ENCODE results near the gene LHPP. TPM values are rescaled to one million over a fixed set of nuclear protein-coding genes. Genes with fewer than 3 reads are reported as not detected.

The LHPP gene
- total RNA-seq, 1 donor from 2014 or later: 15.2 TPM

DNA sequence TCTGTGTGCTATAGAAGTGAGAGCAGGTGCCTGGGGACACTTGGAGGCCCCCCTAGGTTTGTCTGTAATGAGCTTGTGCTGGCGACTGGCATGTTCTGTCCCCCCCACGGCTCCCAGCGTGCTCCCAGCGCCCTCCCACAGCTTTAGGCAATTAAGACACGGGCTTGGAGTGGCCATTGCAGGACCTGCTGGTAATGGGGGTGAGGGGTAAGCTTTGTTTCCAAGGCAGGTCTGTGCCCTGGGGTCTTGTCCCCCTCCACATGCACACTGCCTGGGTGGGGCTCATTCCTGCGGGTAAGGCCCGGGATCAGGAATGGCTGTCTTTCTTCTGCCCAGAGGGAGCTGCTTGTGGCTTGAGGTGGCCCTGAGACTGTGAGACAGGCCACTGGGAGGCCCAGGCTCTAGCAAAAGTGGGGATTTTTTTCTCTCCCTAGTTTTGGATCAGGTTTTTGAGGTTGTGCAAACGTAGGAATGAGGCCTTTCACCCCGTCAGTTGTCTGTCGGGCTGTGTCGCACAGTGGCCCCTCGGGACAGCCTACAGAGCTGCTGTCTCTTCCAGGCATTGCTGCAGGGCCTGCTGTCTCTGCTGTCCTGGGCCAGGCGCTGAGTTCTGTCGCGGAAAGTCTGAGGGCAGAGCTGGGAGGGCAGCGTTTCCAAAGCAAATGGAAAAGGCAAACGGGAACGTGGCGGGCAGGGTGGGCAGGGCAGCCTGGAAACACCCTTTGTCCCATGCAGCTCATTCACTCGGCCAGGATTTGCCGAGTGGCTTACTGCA lies 107.4 kb downstream of the LHPP start:
- H3K36me3 Mint-ChIP-seq (ENCODE audit: insufficient read depth): no peaks in the 10 kb centered on the region
- no peak overlapping the region for H3K27ac Mint-ChIP-seq
- DNase-seq (ENCODE audit: low spot score, unreplicated experiment): no peak

DNA sequence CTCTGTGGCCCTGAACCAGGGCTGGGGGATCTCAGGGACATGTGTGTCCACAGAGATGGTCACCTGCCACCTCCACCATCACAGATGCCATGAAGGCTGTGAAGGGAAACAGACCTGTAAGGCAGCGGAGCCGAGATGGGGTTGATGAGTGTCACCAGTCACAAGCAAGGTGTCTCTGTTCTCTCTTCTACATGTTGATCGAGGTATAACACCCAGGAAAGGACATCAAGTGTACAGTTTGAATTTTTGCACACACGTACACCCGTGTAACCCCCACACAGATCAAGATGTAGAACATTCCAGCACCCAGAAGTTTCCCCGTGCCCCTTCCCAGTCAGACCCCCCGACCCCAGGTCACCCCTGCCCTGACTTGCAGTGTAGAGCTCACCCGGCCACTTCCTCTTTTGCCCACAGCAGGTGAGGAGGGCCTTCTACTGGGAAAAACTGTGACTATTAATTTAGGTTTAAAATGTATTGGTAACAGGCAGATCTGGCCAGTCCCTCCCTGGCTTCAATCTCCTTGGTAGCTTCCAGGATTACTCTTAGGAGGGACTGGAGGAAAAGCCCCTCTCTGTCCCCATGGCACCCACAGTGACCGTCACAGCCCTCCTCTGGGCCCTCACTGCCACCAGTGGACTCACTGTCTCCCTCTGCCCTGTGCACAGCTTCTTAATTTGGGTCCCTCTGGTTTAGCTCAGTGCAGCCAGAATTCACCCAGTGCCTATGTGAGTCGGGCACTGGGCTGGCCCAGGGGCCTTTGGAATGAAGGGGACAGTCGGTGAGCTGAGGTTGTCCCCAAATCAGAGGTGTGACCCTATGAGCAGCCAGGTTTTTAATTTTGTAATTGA lies 108.2 kb downstream of the LHPP start:
- TF ChIP-seq, protein P1, sequence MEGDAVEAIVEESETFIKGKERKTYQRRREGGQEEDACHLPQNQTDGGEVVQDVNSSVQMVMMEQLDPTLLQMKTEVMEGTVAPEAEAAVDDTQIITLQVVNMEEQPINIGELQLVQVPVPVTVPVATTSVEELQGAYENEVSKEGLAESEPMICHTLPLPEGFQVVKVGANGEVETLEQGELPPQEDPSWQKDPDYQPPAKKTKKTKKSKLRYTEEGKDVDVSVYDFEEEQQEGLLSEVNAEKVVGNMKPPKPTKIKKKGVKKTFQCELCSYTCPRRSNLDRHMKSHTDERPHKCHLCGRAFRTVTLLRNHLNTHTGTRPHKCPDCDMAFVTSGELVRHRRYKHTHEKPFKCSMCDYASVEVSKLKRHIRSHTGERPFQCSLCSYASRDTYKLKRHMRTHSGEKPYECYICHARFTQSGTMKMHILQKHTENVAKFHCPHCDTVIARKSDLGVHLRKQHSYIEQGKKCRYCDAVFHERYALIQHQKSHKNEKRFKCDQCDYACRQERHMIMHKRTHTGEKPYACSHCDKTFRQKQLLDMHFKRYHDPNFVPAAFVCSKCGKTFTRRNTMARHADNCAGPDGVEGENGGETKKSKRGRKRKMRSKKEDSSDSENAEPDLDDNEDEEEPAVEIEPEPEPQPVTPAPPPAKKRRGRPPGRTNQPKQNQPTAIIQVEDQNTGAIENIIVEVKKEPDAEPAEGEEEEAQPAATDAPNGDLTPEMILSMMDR (IDR thresholded peaks at IDR 0.05; ENCODE audit: unreplicated experiment): no peak
- no peaks in the 10 kb centered on the region for H3K36me3 Mint-ChIP-seq (ENCODE audit: insufficient read depth)
- H3K4me3 Mint-ChIP-seq (ENCODE audit: low read depth): no peak overlapping the region
- H3K9me3 Mint-ChIP-seq (ENCODE audit: low read depth): no peaks in the 10 kb centered on the region
- H3K4me1 Mint-ChIP-seq (ENCODE audit: low read depth): peaks cover 6% of the 10 kb centered on the region
- H3K27me3 Mint-ChIP-seq: peaks cover 1% of the 10 kb centered on the region
- no peak for DNase-seq (ENCODE audit: low spot score, unreplicated experiment)
- no peak overlapping the region for H3K27ac Mint-ChIP-seq

More for the DNA sequence above, 107.4 kb downstream of the LHPP start:
- no peaks in the 10 kb centered on the region for H3K9me3 Mint-ChIP-seq (ENCODE audit: low read depth)
- H3K4me1 Mint-ChIP-seq (ENCODE audit: low read depth): peaks cover 8% of the 10 kb centered on the region
- TF ChIP-seq, protein P1 (IDR thresholded peaks at IDR 0.05; ENCODE audit: unreplicated experiment): no peak
- H3K4me3 Mint-ChIP-seq (ENCODE audit: low read depth): no peak overlapping the region
- peaks cover 4% of the 10 kb centered on the region for H3K27me3 Mint-ChIP-seq

DNA sequence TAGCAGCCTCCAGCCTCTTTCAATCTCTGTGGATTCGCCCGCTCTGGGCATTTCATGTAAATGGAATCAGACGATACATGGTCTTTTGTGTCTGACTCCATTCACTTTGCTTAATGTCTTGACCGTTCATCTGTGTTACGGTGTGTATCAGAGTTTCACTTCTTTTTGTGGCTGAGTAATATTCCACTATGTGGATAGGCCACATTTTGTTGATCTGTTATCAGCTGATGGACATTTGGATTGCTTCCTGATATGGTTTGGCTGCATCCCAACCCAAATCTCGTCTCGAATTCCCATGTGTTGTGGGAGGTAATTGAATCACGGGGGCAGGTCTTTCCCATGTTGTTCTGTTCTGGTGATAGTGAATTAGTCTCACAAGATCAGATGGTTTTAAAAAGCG lies 109.0 kb downstream of the LHPP start:
- H3K4me1 Mint-ChIP-seq (ENCODE audit: low read depth): no peaks in the 10 kb centered on the region
- DNase-seq (ENCODE audit: low spot score, unreplicated experiment): no peak
- TF ChIP-seq, protein P1 (IDR thresholded peaks at IDR 0.05; ENCODE audit: unreplicated experiment): no peak
- no peak overlapping the region for H3K4me3 Mint-ChIP-seq (ENCODE audit: low read depth)
- H3K9me3 Mint-ChIP-seq (ENCODE audit: low read depth): no peaks in the 10 kb centered on the region
- no peak overlapping the region for H3K27ac Mint-ChIP-seq
- H3K36me3 Mint-ChIP-seq (ENCODE audit: insufficient read depth): no peaks in the 10 kb centered on the region
- no peaks in the 10 kb centered on the region for H3K27me3 Mint-ChIP-seq

DNA sequence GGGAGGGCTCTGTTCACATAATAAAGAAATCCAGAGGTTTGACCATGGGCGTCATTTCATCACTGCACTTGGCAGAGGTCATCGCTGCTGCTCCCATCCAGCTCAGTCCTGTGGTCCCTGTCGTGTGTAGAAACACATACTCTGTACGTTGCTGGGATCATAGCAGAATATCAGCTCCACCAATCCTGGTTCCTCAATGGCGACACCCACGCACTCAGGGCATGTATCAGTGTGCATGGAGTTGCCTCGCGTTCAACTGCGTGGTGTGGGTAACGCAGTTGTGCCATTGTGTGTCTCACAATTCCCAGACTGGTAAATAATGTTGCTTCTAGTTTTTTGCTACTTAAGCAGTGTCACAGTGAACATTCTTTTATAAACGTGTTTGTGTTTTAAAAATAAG lies 111.1 kb downstream of the LHPP start:
- Mint-ChIP-seq H3K9me3 (ENCODE audit: low read depth) (no peaks in the 10 kb centered on the region), H3K27me3 (no peaks in the 10 kb centered on the region), H3K4me3 (ENCODE audit: low read depth) (no peak overlapping the region), H3K4me1 (ENCODE audit: low read depth) (no peaks in the 10 kb centered on the region), H3K27ac (no peak overlapping the region), H3K36me3 (ENCODE audit: insufficient read depth) (no peaks in the 10 kb centered on the region)
- TF ChIP-seq, protein P1 (IDR thresholded peaks at IDR 0.05; ENCODE audit: unreplicated experiment): no peak
- no peak for DNase-seq (ENCODE audit: low spot score, unreplicated experiment)

DNA sequence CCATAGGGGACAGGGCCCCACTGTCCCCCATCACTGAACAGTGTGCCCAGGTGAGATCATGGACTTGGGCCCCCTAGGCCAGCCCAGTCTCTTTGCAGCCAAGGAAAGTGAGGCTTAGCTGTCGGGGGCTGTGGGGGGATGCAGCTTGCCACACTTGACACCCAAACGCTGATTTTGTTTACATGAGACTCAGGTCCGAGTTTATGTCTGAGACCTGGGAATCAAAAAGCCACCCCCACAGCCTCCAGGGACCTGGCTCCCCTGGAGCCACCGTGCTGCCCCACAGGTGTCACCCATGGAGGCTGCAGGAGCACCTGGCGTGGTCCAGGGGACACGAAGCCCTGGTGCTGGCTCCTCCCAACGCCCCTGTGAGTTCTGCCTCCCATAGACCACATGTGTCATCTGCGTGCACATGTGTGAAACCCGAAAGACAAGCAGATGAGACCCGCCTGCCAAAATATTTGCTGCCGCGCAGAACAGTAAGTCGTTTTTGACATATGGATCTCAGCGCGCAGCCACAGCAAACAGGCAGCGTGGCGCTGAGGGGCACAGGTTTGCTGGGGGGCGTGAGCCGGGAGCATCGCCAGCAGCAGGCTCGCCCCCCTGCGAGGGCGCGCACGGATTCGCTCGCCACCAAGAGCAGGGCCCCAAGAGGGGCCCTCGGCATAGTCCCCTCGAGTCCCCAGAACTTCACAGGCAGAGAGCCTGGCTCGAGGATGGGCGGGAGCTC lies 112.3 kb downstream of the LHPP start:
- Mint-ChIP-seq H3K27me3 (no peaks in the 10 kb centered on the region), H3K9me3 (ENCODE audit: low read depth) (no peaks in the 10 kb centered on the region), H3K4me1 (ENCODE audit: low read depth) (no peaks in the 10 kb centered on the region), H3K36me3 (ENCODE audit: insufficient read depth) (no peaks in the 10 kb centered on the region), H3K27ac (no peak overlapping the region), H3K4me3 (ENCODE audit: low read depth) (no peak overlapping the region)
- TF ChIP-seq, protein P1 (IDR thresholded peaks at IDR 0.05; ENCODE audit: unreplicated experiment): no peak
- DNase-seq (ENCODE audit: low spot score, unreplicated experiment): no peak

All from progenitor cell of endocrine pancreas (in vitro differentiated cells).